K562 (cell line): ENCODE measurements around the gene CYP2A6. TPM values are rescaled to one million over a fixed set of nuclear protein-coding genes. Genes with fewer than 3 reads are reported as not detected.

Source experiments
- ATAC-seq: fragments of 200-7000 bp; cut with Tn5 transposase; 3 replicates; pipeline ENCODE4 v1.9.1; 2020; ENCODE audit warnings: moderate library complexity
- BruUV-seq: library from RNA; stranded (reverse); fragments of 400-500 nt; replicated peaks from 2 replicates; lab custom pipeline; 2021; lab: Mats Ljungman, UMichigan
- CTCF ChIA-PET: fragments of 300-600 bp; formaldehyde crosslinking; extraction: SDS; loops from one replicate; lab custom pipeline; 2021; ENCODE audit warnings: low intra/inter-chr PET ratio; lab: Yijun Ruan, JAX
- POLR2A ChIA-PET: fragments of 300-600, 350-650 bp; sonication (Branson Sonifier 250); formaldehyde crosslinking; extraction: SDS; loops from one replicate; lab custom pipeline; 2021; ENCODE audit warnings: antibody characterized with exemption, inconsistent platforms; lab: Yijun Ruan, JAX
- DNase-seq, 4 experiments: peaks; one replicate each; pipeline versions ENCODE4 v3.0.0 to v3.0.0-alpha.2; 2011 to 2018; ENCODE audit warnings: low spot score in 3 of 4, mixed read lengths in 3 of 4; ENCODE audit errors: extremely low read depth in 1 of 4
- FAIRE-seq: peaks from 2 replicates; lab custom pipeline; 2011; peaks lifted over from hg19 to GRCh38; lab: Jason Lieb, UNC
- H2AFZ ChIP-seq: 2 replicates; pipeline ENCODE4 v1.6.0; 2011; ENCODE audit warnings: low read depth, low read length, control low read depth, inconsistent platforms
- H3K27ac ChIP-seq: fragments of 200-600 bp; 3 replicates; pipeline ENCODE4 v1.8.0; 2011; ENCODE audit warnings: low read depth, mild to moderate bottlenecking, control low read depth, inconsistent platforms, low read length, moderate library complexity, mixed read lengths; ENCODE audit errors: extremely low read depth
- H3K27me3 ChIP-seq, 2 experiments: fragments of 300-600 bp in 1 of 2; 2 replicates in 1 of 2; 3 replicates in 1 of 2; pipeline versions ENCODE4 v1.6.0 to v1.8.0; 2011; ENCODE audit warnings: inconsistent platforms in 2 of 2, low read length in 2 of 2, mild to moderate bottlenecking in 1 of 2, mixed read lengths in 1 of 2, moderate library complexity in 1 of 2; ENCODE audit not compliant: control insufficient read depth in 2 of 2, insufficient read depth in 2 of 2
- H3K36me3 ChIP-seq: fragments of 300-600 bp; 3 replicates; pipeline ENCODE4 v1.8.0; 2011; ENCODE audit warnings: mild to moderate bottlenecking, low read length, inconsistent platforms; ENCODE audit not compliant: control insufficient read depth, insufficient read depth
- H3K4me1 ChIP-seq, 2 experiments: fragments of 200-600 bp in 1 of 2; replicated peaks in 1 of 2; 2 replicates in 1 of 2; 3 replicates in 1 of 2; pipeline versions ENCODE4 v1.5.1 to v1.8.0; 2011; ENCODE audit warnings: inconsistent platforms in 2 of 2, low read length in 2 of 2, mild to moderate bottlenecking in 1 of 2, mixed read lengths in 1 of 2, moderate library complexity in 1 of 2; ENCODE audit not compliant: control insufficient read depth in 2 of 2, insufficient read depth in 2 of 2
- H3K4me2 ChIP-seq: 2 replicates; pipeline ENCODE4 v1.6.1; 2011; ENCODE audit warnings: low read length, control low read depth, inconsistent platforms, mixed read lengths; ENCODE audit not compliant: insufficient read depth
- H3K4me3 ChIP-seq: fragments of 200-600 bp; sonication (generic), shearing (Covaris generic); 2 replicates; pipeline ENCODE4 v1.5.1; 2016; ENCODE audit warnings: control low read depth, inconsistent platforms
- H3K79me2 ChIP-seq: fragments of 200-600 bp; 3 replicates; pipeline ENCODE4 v1.8.0; 2011; ENCODE audit warnings: low read length, inconsistent platforms; ENCODE audit not compliant: control insufficient read depth, insufficient read depth
- H3K9ac ChIP-seq, 2 experiments: 2 replicates each; pipeline versions ENCODE4 v1.6.0 to v1.6.1; 2011; ENCODE audit warnings: low read depth in 2 of 2, low read length in 2 of 2, control low read depth in 1 of 2, inconsistent platforms in 1 of 2, mild to moderate bottlenecking in 1 of 2, mixed read lengths in 1 of 2; ENCODE audit not compliant: insufficient read depth in 1 of 2
- H3K9me1 ChIP-seq: one replicate; pipeline ENCODE4 v1.6.0; 2011; ENCODE audit warnings: inconsistent platforms, mild to moderate bottlenecking, low read length, moderate library complexity; ENCODE audit not compliant: control insufficient read depth, insufficient read depth
- H3K9me3 ChIP-seq: replicated peaks from 2 replicates; pipeline ENCODE4 v1.5.1; 2011; ENCODE audit warnings: low read depth, low read length, inconsistent platforms; ENCODE audit not compliant: control insufficient read depth, insufficient read depth
- H4K20me1 ChIP-seq: replicated peaks from 2 replicates; pipeline ENCODE4 v1.6.1; 2011; ENCODE audit warnings: low read length, inconsistent platforms, mixed read lengths; ENCODE audit not compliant: control insufficient read depth, insufficient read depth
- ARID1B ChIP-seq: fragments of 450-650 bp; IDR thresholded peaks from 2 replicates; pipeline ENCODE4 v1.6.1; 2016; ENCODE audit warnings: antibody characterized with exemption, mild to moderate bottlenecking, inconsistent platforms
- ATF7 ChIP-seq: fragments of 450-650 bp; IDR thresholded peaks from 2 replicates; pipeline ENCODE4 v1.7.1; 2014; ENCODE audit warnings: mild to moderate bottlenecking, moderate library complexity
- C11orf30 ChIP-seq: fragments of 450-650 bp; IDR thresholded peaks from 2 replicates; pipeline ENCODE4 v1.6.1; 2016; ENCODE audit warnings: low read depth, mild to moderate bottlenecking
- CBX3 ChIP-seq, 2 experiments: IDR thresholded peaks; 1 replicate in 1 of 2; 2 replicates in 1 of 2; pipeline ENCODE4 v1.6.1; 2012; ENCODE audit warnings: inconsistent platforms in 2 of 2, low read length in 2 of 2, borderline replicate concordance in 1 of 2, control low read depth in 1 of 2
- CREB3 ChIP-seq: fragments of 450-650 bp; conservative IDR thresholded peaks from 2 replicates; pipeline ENCODE4 v1.6.1; 2016; ENCODE audit warnings: missing genetic modification characterization, low read depth, mild to moderate bottlenecking, missing compliant biosample characterization, moderate library complexity
- E2F4 ChIP-seq: sonication (generic); formaldehyde crosslinking; IDR thresholded peaks from 2 replicates; pipeline ENCODE4 v1.8.0; 2022; ENCODE audit warnings: mild to moderate bottlenecking, low read depth, missing genetic modification reagents
- MAFG ChIP-seq: fragments of 450-650 bp; conservative IDR thresholded peaks from 2 replicates; pipeline ENCODE4 v1.6.1; 2016; ENCODE audit warnings: missing genetic modification characterization, missing compliant biosample characterization
- MYNN ChIP-seq, 2 experiments: sonication (generic); formaldehyde crosslinking in 1 of 2; IDR thresholded peaks; 2 replicates each; pipeline versions ENCODE4 v1.5.0 to v1.6.1; 2016 to 2020; ENCODE audit warnings: antibody characterized with exemption in 1 of 2, missing genetic modification reagents in 1 of 2
- NCOA4 ChIP-seq: fragments of 450-650 bp; IDR thresholded peaks from 2 replicates; pipeline ENCODE4 v1.6.1; 2018; ENCODE audit warnings: mild to moderate bottlenecking; ENCODE audit not compliant: partially characterized antibody
- NR2F6 ChIP-seq: fragments of 450-650 bp; formaldehyde crosslinking; IDR thresholded peaks from 2 replicates; pipeline ENCODE4 v1.4.0; 2020; ENCODE audit warnings: mild to moderate bottlenecking
- POLR2A ChIP-seq: fragments of 450-650 bp; conservative IDR thresholded peaks from 2 replicates; pipeline ENCODE4 v1.6.1; 2016
- POLR2AphosphoS5 ChIP-seq: IDR thresholded peaks from 2 replicates; pipeline ENCODE4 v1.6.1; 2011; ENCODE audit warnings: mild to moderate bottlenecking, low read depth, low read length, moderate library complexity; ENCODE audit not compliant: control insufficient read depth, insufficient read depth
- POLR2B ChIP-seq: fragments of 450-650 bp; IDR thresholded peaks from 2 replicates; pipeline ENCODE4 v1.6.1; 2018; ENCODE audit warnings: low read depth; ENCODE audit not compliant: partially characterized antibody
- POLR2G ChIP-seq: fragments of 200-400 bp; formaldehyde crosslinking; IDR thresholded peaks from 2 replicates; pipeline ENCODE4 v1.6.1; 2017; ENCODE audit warnings: low read depth, mild to moderate bottlenecking, antibody characterized with exemption, low read length, moderate library complexity
- RBFOX2 ChIP-seq: fragments of 200-400 bp; formaldehyde crosslinking; IDR thresholded peaks from 2 replicates; pipeline ENCODE4 v1.6.1; 2017; ENCODE audit warnings: low read depth, mild to moderate bottlenecking, low read length, moderate library complexity
- RFX1 ChIP-seq: fragments of 450-650 bp; IDR thresholded peaks from 2 replicates; pipeline ENCODE4 v1.6.1; 2016; ENCODE audit warnings: mild to moderate bottlenecking, moderate library complexity
- WGBS: fragments of 100-300 bp; shearing (Covaris generic); methylation state at CpG from one replicate; pipeline ENCODE4 v1.1.6; 2016; ENCODE audit warnings: low coverage, mixed read lengths; ENCODE audit not compliant: insufficient coverage; ENCODE audit errors: missing lambda C conversion rate; 5-methylcytosine and 5-hydroxymethylcytosine counted together
- in situ Hi-C: fragments of 300-500 bp; cut with MboI; formaldehyde crosslinking; loops from 4 replicates; pipeline ENCODE4 v1.15.0; 2018; ENCODE audit warnings: inconsistent platforms, mixed read lengths
- intact Hi-C: fragments of 100-400 bp; cut with micrococcal nuclease; formaldehyde crosslinking; loops from 2 replicates; pipeline ENCODE4 v1.14.2; 2022
- polyA plus RNA-seq, 8 experiments: library from polyadenylated mRNA; depleted of rRNA in 4 of 8; stranded (reverse) in 5 of 8; unstranded in 3 of 8; fragments of >200 nt; fragmentation: Nextera tagmentation in 2 of 8; fragmentation: Illumina TruSeq in 1 of 8; extraction: Ambion mirVana in 2 of 8; extraction: Trizol in 1 of 8; gene quantifications; 2 replicates each; pipeline versions ENCODE4 v1.2.1 to v1.2.3, GENCODE V29; 2011 to 2014; ENCODE audit warnings: inconsistent platforms in 1 of 8, missing spikeins in 1 of 8
- total RNA-seq, 7 experiments: library from RNA; depleted of rRNA in 6 of 7; stranded (reverse); fragments of >200 nt in 6 of 7; fragmentation: Illumina TruSeq in 2 of 7; extraction: Trizol in 2 of 7; gene quantifications; 2 replicates each; pipeline versions ENCODE4 v1.2.1 to v1.2.3, GENCODE V29; 2011 to 2021; ENCODE audit warnings: low replicate concordance in 1 of 7
- TF ChIP-seq, protein P1 (sequence below), 2 experiments: fragments of 250-450 bp in 1 of 2; fragments of 450-650 bp in 1 of 2; sonication (Bioruptor Pico) in 1 of 2; IDR thresholded peaks; 2 replicates each; pipeline versions ENCODE4 v1.6.1 to v1.8.0; 2016 to 2021; ENCODE audit warnings: mild to moderate bottlenecking in 2 of 2, moderate library complexity in 2 of 2, missing compliant biosample characterization in 1 of 2, missing genetic modification characterization in 1 of 2

Gene CYP2A6
- total and polyA plus RNA-seq, 9 of the 15 experiments (the other 6 are each of a cell fraction or from before 2014, with no cell fraction given): 0.31 TPM; not detected in 8

- TF ChIP-seq CREB3 (tag) (no peak), NCOA4 (no peak), C11orf30 (no peak), NR2F6 (CRISPR knock-in tag) (no peak), ATF7 (no peak)
- TF ChIP-seq, protein P1, sequence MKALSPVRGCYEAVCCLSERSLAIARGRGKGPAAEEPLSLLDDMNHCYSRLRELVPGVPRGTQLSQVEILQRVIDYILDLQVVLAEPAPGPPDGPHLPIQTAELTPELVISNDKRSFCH (CRISPR knock-in tag; IDR thresholded peaks at IDR 0.05): no peak
- TF ChIP-seq, protein P1 (tag; IDR thresholded peaks at IDR 0.05): no peak
Measured at GRCh38 chr19:40805258-40805868, 44.9 kb downstream of the CYP2A6 start (continued).

DNA sequence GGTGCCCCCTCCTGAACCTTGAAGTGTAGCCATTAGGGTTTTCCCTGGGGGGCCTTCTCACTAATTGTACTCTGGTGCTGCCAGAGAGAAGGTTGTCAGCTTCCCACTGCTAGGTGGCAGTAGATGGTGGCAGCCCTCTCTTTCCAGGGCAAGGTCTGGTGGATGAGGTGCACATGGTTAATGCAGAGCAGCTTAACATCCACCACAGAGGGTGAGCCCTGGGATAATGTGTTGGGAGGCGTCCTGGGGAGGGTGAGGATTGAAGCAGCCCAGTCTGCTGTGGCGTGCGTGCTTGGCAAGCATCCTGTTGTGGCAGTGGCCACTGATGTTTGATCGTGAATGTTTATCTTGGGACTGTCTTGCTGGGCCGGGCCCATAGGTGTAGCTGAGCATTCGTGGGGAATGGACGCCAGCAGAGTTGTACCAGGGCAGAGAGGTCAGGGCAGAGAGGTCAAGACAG is 45.4 kb downstream of the CYP2A6 start:
- POLR2A ChIA-PET: interaction anchor here (0.6 to 3.7 kb wide), 8 partner anchors 19 to 1563 kb away, joined by 3 to 26 read pairs (median 3); partner anchors contain the start of gene RAB4B
- Histone ChIP-seq H3K4me3 (no peak overlapping the region), H3K4me1 (peaks cover 45 to 82% of the 10 kb centered on the region in 2 experiments), H3K79me2 (peaks cover 83% of the 10 kb centered on the region), H3K9me1 (peaks cover 24% of the 10 kb centered on the region), H3K36me3 (peaks cover 92% of the 10 kb centered on the region), H3K9ac (peak overlapping the region in 1 of 2 experiments; percentile 64; a peak in 2 of 4 replicates), H2AFZ (no peak overlapping the region), H3K27me3 (no peaks in the 10 kb centered on the region), H3K27ac (peak overlapping the region; percentile 14; the same call in 2 of the 3 replicates), H3K4me2 (no peak overlapping the region), H4K20me1 (peaks cover 58% of the 10 kb centered on the region), H3K9me3 (no peaks in the 10 kb centered on the region)
- TF ChIP-seq RBFOX2 (0 out of 2 replicates have a peak, but pooled peaks have one; percentile 46), E2F4 (CRISPR knock-in tag) (no peak), MAFG (no peak), POLR2G (peak; percentile 52; the same call in 1 of the 2 replicates), RFX1 (no peak), MYNN (IDR thresholded peaks at IDR 0.05) (0 out of 2 replicates have a peak, but pooled peaks have one; percentile 12), MYNN (CRISPR knock-in tag; IDR thresholded peaks at IDR 0.05) (no peak), POLR2B (peak; percentile 32), POLR2A (peak; percentile 47), CBX3 (IDR thresholded peaks at IDR 0.05; ENCODE audit: borderline replicate concordance in 1 of 2, low read length in 2 of 2) (no peak), POLR2AphosphoS5 (peak; percentile 25; the same call in 1 of the 2 replicates), ARID1B (no peak)
- DNase-seq: no peak
- in situ Hi-C loops (no loop called here), intact Hi-C loops (loop anchor here (5.0 kb wide), 1 partner anchor 143 kb away; no protein-coding TSS in a partner anchor)
- ATAC-seq: no peak
- CTCF ChIA-PET: no interaction called here
- 81% methylated on average over 7 of the region's 7 CpGs for WGBS
- FAIRE-seq: no peak
- BruUV-seq: no TSS peak
